Left lobe of liver (tissue), 2 donors: Measurements from ENCODE around the gene PDGFC. TPM values are rescaled to one million over a fixed set of nuclear protein-coding genes. Genes with fewer than 3 reads are reported as not detected.

Experiments used
- ATAC-seq: fragments of 200-7000 bp; cut with Tn5 transposase; one replicate; pipeline ENCODE4 v1.9.1; 2020; ENCODE audit warnings: mild to moderate bottlenecking, moderate library complexity
- DNase-seq: peaks from one replicate; pipeline ENCODE4 v3.0.0-alpha.2; 2020; ENCODE audit warnings: low spot score
- total RNA-seq: library from RNA; stranded (reverse); gene quantifications from one replicate; pipeline ENCODE4 v1.2.1, GENCODE V29; 2021
- donor health status: DM: no; HTN: no; CAD: no; lungs with moderate emphysema.
- donor health status: DM: no; HTN: yes; CAD: no.

Gene PDGFC
- total RNA-seq, 1 donor from 2014 or later: 9.1 TPM

DNA sequence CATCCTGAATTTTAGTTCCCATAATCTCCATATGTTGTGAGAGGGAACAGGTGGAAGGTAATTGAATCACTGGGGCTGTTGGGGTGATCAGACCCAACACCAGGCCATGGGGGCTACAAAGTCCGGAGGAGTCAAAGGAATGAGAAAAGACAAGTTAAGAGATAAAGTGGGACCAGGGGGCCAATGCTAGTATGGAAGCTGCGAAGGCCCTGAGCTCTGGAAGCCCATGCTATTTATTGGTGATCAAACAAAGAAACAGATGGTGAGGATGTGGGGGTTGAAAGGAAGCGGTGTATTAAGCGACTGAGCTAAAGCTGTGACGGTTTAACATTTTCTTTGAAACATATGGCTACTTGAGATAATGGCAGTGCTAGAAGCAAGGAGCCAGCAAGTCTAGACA is 132.8 kb downstream of the PDGFC start:
- no peak for DNase-seq
- no peak for ATAC-seq

DNA sequence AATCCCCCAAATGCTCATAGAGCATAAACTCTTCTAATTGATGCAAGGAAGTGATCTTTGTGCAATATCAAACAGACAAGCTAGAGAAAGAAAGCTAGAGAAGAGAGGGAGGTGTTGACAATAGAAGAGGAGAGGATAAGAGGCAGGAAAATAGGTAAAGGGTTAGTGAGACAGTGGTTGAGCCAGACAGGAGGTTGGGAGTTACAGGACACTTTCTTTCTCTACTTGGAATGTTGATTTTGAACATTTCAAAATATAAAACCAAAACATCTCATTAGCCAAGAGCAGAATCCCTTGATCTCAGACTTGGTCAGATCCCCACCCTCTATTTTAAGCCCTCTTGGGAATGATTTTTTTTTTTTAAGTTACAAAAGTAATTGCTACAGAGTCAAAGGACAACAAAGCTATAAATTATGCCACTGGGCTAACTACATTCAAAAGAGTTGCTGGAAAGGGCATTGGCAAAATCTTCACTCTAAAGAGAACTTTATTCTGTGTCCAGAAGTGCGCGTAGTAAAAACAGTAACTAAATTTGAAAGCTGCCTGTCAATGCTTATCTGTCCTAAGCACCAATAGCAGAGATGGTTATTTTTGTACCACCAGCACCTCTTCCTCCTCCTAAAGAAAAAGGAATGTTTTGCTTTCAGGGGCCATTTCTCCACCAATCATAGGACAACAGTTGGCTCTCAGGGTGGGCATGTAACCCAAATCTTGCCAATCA is 133.8 kb downstream of the PDGFC start:
- ATAC-seq: no peak
- DNase-seq: no peak

DNA sequence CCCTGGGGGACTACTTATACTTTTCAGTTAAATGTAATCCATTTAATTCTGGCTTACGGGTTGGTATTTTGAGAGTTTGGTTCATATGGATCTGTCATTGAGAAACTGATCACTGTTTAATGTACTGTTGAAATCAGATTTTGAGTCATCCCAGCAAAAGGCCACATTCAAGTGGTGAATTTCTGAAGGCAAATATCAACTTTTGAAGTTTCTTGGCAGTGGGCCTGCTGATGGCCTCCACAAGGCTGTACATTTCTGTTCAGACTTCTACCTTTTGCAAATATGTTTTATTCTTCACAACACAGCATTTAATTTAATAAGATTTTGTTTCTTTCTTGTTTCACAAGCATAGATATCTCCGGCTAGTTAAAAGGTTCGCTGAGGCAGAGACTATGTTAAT is 138.7 kb downstream of the PDGFC start:
- DNase-seq (no peak), ATAC-seq (no peak)

DNA sequence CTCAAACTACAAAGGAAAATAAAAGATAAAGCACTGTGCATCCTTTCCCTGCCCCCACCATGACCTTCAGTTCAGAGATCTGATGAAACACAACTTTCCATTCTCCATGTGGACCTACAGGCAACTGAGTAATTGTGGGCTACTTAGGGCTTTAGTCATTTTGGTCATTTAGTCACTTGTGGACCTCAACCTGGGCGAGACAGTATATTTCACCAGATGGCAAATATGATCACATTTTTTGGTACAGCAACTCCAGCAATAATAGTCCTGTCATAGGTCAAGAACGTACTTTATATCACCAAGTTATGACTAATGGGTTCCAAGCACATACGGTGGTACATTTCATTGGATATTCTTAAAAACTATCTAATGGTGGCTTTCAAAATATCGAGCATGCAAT is 141.2 kb downstream of the PDGFC start:
- ATAC-seq (peak; percentile 40), DNase-seq (no peak)

DNA sequence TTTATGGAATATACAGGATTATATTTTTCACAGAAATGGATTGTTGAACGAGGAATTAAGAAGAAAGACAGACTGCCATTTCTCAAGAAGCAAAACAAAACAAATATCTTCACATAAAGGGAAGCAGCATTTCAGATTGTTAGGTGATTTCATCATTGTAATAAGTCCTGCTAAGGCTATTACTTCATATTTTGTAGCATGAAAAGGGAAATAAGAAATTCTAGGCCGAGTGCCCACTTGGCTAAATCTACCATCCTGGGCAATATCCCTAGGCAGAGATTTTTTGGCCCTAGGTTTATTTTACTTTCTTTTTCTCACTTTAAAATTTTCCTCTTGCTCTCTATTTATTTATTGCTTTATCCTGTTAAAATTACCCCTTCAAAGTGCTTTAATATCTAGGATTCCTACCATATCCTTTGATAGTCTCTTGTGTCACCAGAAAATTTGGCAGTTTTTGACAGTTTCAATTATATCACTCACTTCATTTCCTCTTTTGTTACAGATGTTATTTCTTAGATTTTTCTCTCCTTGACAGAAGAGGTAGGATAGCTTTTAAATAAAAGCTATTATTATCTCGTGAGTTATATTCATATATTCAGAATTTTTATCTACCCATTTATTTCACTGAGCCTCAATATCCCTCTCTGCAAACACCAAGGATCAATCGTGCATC is 142.3 kb downstream of the PDGFC start:
- ATAC-seq (peak; percentile 85), DNase-seq (no peak)

DNA sequence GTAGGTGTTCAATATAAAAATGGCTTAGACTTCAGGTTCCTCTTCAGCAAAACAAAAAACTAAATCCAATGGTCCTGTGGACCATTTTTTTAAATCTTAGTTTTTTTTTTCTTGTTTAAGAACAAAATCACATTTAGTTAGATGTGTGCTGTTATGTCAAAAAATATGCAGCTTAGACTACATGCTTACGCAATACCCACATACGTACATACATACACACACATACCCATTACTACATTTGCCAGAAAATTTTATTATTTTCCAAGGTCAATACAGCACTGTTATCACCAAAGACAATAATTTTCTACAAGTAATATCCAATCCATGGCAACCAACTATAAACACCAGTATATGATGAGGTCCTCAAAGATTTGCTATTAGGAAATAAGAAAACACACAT is 144.1 kb downstream of the PDGFC start:
- DNase-seq (no peak), ATAC-seq (no peak)

DNA sequence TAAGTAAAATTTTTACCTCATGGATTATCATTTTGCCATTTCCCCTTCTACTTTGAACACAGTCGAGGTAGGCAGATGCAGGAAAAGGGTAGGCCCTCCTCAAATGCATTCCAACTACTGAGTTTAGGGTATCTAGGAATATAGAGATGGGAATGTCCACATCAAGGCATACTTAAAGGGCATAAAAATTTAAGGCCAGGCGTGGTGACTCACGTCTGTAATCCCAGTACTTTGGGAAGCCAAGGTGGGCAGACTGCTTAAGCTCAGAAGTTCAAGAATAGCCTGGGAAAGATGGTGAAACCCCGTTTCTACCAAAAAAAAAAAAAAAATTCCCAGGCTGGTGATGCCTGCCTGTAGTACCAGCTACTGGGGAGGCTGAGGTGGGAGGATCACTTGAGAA is 146.5 kb downstream of the PDGFC start:
- ATAC-seq (no peak), DNase-seq (no peak)

DNA sequence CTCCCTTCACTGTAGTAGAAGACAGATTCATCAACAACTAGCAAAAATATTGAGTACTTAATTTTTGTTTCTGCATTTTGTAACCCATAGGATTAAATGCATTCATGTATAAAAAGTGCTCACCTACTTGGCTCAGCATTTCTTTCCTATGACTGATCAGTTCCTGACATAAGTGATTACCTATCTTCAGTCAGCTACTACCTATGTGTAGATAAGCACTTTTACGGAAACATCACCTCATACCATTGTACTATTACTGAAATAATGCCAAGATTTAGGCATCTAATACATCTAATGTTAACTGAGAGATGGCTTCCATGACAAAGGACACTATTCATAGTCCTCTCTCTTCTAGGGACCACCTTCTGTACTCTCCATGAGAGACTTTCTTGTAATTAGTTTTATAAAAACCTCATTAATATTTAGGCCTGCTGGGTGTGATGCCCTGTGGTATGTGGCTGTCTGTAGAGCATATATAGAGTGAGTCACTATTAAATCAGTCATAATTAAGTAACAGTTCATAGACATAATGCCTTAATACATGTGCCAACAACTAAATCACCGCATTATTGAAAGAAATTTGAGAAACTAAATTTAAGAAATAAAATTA is 147.0 kb downstream of the PDGFC start:
- ATAC-seq (no peak), DNase-seq (no peak)

DNA sequence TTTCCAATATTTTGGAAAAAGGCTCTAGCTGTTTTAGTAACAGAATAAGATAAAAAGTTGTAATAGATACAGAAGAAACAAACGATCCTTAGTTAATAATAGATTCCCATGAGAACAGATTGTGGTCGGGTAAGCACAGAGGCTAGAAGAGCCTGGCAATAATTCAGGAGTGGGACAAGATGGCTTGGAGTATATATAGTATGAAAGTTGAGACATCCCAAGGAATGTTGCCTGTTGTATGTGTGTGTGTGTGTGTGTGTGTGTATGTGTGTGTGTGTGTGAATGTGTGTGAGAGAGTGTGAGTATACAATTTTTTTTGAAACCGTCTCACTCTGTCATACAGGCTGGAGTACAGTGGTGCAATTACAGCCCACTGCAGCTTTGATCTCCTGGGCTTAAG is 150.7 kb downstream of the PDGFC start:
- ATAC-seq (no peak), DNase-seq (no peak)

DNA sequence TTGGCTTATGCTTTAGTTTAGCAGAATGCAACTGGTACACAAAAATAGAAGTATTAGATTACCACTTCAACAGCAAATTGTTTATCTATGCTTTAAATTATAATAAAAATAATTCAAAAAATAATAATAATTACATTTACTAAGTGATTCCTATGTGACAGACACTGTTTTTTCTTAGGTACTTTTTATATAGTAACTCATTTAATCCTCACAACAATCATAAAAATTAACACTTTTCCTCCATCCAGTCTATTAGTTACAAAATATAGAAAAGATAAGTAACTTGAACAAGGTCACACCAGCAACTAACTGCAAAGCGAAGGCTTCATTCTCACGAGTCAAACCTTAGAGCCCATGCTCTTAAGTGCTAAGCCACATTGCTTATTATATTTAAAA is 155.2 kb downstream of the PDGFC start:
- ATAC-seq (no peak), DNase-seq (no peak)

DNA sequence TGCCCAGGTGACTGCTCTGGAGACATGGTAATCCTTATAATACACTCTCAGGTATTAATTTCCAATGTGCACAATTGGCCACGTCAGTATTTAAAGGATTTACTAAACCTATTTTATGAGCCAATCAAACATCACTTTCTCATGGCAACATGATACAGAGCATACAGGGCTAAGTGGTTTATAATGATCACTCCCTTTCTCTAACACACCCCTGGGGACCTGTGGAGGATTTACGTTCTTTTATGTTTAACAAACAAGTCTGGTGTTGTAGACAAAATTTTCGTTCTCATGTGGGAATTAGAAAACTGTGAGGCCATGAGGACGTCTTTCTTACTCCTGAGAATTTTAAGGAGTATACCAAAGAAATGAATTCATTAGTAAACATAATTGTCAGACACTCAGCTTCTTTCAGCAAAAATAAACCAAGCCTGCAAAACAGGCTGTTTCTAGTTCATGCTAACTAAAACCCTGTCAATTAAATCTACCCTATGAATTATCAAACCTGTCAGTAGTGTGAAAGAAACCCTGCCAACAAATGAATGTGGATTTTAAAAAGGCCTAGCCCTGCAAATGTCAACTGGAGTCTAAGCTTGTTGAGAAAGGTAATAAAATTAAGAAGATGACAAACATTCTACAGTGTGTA is 155.8 kb downstream of the PDGFC start:
- ATAC-seq: no peak
- no peak for DNase-seq

DNA sequence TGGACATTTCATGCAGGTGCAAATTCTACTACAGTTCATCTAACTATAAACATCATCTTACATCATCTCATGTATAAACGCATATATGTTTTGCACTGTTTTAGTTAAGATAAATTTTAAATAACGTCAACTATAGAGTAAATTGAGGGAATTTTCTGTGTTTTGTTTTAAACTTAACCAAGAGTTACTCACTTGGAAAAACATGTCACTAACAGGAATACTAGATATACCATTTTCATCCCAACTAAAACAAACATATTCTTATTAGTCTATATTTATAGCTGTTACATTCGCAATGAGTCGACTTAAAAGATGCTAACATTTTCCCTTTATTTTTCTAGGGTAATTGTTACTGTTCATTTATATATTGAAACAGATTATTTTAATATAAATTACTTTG is 159.6 kb downstream of the PDGFC start:
- ATAC-seq (no peak), DNase-seq (no peak)

DNA sequence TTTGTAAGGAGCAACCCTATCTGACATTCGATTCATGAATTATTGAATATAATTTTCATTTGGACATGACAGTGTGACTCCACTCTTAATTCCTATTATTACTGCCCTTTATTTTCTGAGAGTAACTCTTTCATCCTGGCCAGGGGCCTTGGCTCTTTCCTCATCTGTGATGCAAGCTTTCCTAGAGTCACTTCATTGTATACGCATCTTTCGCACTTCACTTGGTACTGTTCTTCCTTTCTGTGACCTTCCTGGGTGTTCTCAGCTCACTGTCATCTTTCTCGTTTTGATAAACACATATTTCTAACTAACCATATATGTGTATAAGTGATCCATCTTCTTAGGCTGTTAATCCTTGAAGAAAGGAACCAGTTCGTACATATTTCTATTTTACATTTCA is 160.3 kb downstream of the PDGFC start:
- ATAC-seq: no peak
- no peak for DNase-seq

DNA sequence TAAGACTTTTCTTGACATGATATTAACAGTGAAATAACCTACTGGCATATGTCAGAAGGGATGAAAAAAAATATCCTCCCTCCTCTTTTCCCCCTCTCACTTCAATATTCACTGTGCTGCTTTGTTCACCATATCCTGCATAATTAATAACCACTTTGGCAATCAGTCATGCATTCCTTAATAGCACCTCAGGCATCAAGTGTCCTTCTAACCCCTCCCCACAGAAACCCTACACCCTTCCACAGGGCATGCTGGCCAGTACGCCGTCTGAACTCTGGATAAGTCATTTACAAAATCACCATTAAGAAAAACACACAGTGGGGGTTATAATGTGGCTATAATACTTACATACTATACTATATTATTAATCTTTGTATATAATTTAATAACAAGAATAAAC is 165.9 kb downstream of the PDGFC start:
- ATAC-seq (no peak), DNase-seq (no peak)

DNA sequence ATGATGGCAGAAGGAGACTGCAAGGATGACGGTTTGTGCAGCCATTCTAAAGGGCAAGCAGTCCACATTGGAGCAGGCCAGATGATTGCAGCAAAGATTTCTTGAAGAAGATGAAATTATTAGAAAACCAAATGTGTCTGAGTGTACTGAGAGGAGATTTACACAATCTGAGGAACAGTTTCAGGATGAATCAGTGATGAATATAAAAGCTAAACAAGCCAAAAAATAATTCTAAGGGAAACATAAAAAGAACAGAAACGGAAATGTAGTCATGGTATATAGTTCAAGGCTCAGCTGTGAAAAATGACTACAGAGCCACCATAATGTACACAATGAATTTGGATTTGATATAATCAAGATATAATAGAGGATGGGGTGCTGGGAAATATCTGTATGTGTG is 168.5 kb downstream of the PDGFC start:
- no peak for ATAC-seq
- DNase-seq: no peak

DNA sequence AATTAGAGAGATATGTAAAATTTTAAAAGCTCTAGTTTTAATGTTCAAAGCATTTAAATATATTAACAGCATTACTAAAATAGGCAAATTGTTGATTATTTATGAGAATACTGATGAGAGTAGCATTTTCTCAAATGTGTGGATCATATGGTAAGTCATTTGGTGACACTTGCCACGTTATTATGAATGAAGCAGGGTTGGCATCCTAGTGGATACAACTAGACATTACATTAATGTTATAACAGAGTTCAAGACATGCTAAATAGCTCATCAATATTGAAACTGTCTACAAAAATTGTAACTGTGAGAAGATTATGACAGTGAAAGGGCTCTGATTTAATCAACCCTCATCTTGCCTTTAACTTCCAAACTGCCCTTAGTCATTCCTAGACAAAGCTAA is 171.1 kb downstream of the PDGFC start:
- DNase-seq: no peak
- ATAC-seq: no peak

DNA sequence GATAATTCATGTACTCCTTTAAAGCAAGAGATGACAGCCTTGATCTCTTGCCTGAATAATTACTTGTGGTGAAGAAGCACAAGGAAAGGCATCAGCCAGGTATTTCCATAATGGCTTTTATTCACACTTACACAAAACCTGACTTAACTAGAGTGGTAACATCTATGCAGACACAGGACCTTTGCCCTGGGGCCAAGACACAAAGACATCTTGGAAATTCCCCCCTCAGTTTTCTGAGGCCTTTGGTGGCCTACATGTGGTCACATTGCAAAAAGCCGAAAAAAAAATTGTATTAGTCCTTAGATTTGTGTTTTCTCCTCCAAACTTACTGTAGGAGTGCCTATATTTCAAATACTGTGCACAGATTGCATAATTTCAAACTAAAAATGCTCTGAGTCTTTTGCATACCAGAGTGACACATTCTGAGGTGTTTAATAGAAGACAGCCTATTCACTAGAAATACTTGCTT is 172.4 kb downstream of the PDGFC start:
- ATAC-seq (no peak), DNase-seq (no peak)

DNA sequence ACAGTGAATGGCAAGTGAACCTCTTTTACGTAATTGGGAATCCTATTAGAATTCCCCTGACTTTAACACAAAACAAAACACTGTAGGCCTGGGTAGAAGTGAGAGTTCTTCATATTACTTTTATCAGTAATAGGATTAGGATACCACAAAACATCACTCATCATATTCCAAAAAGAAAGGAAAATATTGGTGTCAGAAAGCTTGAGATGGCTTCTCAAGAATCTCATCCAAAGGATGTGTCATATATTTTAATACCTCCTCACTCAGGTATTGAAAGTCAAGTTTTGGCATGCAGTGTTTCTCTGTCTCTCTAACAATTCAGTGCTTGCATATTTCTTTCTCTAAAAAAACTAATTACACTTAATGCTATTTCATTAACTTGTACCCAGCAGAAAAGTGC is 173.2 kb downstream of the PDGFC start:
- DNase-seq (no peak), ATAC-seq (no peak)

DNA sequence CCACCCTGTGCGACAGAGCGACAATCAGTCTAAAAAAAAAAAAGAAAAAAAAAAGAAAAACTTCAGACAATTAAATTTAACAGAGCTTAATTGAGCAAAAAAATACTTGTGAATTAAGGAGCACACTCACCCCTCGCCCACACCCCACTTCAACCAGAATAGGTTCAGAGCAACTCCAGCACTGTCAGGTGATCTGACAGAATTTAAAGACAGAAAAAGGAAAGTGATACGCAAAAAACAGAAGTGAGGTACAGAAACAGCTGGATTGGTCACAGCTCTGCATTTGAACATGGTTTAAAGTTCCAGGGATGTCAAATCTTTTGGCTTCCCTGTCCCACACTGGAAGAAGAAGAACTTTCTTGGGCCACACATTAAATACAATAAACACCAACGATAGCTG is 174.4 kb downstream of the PDGFC start:
- ATAC-seq (no peak), DNase-seq (no peak)

DNA sequence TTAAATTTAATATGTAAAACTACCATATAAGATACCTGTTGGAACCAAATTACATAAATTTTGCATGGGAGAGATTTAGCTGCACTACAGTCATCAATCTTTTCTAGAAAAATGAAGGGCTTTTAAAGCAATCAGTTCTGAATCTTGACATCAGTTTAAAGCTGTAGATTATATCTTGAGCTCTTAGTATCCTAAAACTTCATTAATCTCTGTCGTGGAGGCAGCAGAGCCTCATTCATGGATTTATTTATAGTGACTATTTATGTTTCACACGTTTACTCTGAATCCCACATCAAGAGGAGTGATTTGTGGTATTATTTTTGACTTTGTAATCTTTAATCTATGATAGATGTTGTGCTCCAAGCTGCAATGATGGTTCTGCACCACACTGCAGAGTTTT is 175.9 kb downstream of the PDGFC start:
- DNase-seq (no peak), ATAC-seq (no peak)

DNA sequence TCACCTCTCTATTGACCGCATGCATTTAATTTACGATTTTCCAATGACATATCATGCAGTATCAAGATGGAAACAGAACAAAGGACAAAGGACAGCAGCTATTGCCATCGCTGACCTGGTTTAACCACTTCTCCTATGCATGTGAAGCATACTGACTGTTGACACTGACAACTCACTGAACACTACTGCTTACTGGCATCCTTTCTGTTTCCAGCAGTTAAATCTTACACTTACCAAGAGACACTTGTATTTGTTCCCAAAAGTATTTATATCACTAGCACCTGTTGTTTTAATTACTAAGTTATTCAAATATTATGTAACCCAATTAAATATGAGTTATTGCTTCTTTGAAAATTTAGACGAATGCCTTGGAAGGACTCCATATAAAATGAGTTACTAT is 176.7 kb downstream of the PDGFC start:
- ATAC-seq (no peak), DNase-seq (no peak)
